ENCODE measurements around the gene PGF. TPM values are rescaled to one million over a fixed set of nuclear protein-coding genes. Genes with fewer than 3 reads are reported as not detected.
A peak's percentile ranks its signal among the peaks of the same experiment; 100 is the strongest.

Gene PGF
- total RNA-seq, 1 donor from 2014 or later = 56.6 TPM

GRCh38 chr14:74979442-74980397 lies 24.3 kb upstream of the PGF start:
- Histone ChIP-seq H3K27me3 (ENCODE audit: control insufficient read depth, insufficient read depth, low read length) (no peaks in the 10 kb centered on the region), H3K4me3 (ENCODE audit: low read depth, low read length) (no peak overlapping the region), H3K36me3 (ENCODE audit: control insufficient read depth, insufficient read depth, low read length) (no peaks in the 10 kb centered on the region)
- no peak for FAIRE-seq
- TF ChIP-seq CTCF (IDR thresholded peaks at IDR 0.05; ENCODE audit: insufficient read depth, low read length, severe bottlenecking) = peak; percentile 27
- peak; percentile 75 for DNase-seq (ENCODE audit: low read depth)

GRCh38 chr14:74979029-74979428 lies 23.6 kb upstream of the PGF start:
- Histone ChIP-seq H3K27me3 (ENCODE audit: control insufficient read depth, insufficient read depth, low read length) (no peaks in the 10 kb centered on the region), H3K36me3 (ENCODE audit: control insufficient read depth, insufficient read depth, low read length) (no peaks in the 10 kb centered on the region), H3K4me3 (ENCODE audit: low read depth, low read length) (no peak overlapping the region)
- DNase-seq (ENCODE audit: low read depth) = no peak
- no peak for FAIRE-seq
- TF ChIP-seq CTCF (IDR thresholded peaks at IDR 0.05; ENCODE audit: insufficient read depth, low read length, severe bottlenecking) = no peak

- Histone ChIP-seq H3K4me3 (ENCODE audit: low read depth, low read length) (no peak overlapping the region), H3K36me3 (ENCODE audit: control insufficient read depth, insufficient read depth, low read length) (no peaks in the 10 kb centered on the region), H3K27me3 (ENCODE audit: control insufficient read depth, insufficient read depth, low read length) (no peaks in the 10 kb centered on the region)
- DNase-seq (ENCODE audit: low read depth) (no peak), FAIRE-seq (no peak)
- TF ChIP-seq CTCF (IDR thresholded peaks at IDR 0.05; ENCODE audit: insufficient read depth, low read length, severe bottlenecking) = no peak
Measured at GRCh38 chr14:74978416-74978947, 23.1 kb upstream of the PGF start.

GRCh38 chr14:74977901-74978385 lies 22.5 kb upstream of the PGF start:
- TF ChIP-seq CTCF (IDR thresholded peaks at IDR 0.05; ENCODE audit: insufficient read depth, low read length, severe bottlenecking) = no peak
- Histone ChIP-seq H3K4me3 (ENCODE audit: low read depth, low read length) (no peak overlapping the region), H3K36me3 (ENCODE audit: control insufficient read depth, insufficient read depth, low read length) (no peaks in the 10 kb centered on the region), H3K27me3 (ENCODE audit: control insufficient read depth, insufficient read depth, low read length) (no peaks in the 10 kb centered on the region)
- no peak for DNase-seq (ENCODE audit: low read depth)
- FAIRE-seq = no peak

GRCh38 chr14:74977164-74977900 lies 21.9 kb upstream of the PGF start:
- no peaks in the 10 kb centered on the region for H3K27me3 ChIP-seq (ENCODE audit: control insufficient read depth, insufficient read depth, low read length)
- H3K4me3 ChIP-seq (ENCODE audit: low read depth, low read length) = no peak overlapping the region
- H3K36me3 ChIP-seq (ENCODE audit: control insufficient read depth, insufficient read depth, low read length) = no peaks in the 10 kb centered on the region
- TF ChIP-seq CTCF (IDR thresholded peaks at IDR 0.05; ENCODE audit: insufficient read depth, low read length, severe bottlenecking) = no peak
- FAIRE-seq = no peak
- DNase-seq (ENCODE audit: low read depth) = no peak
